HL-60 (cell line): Measurements from ENCODE around the gene RNF167.
A peak's percentile ranks its signal among the peaks of the same experiment; 100 is the strongest.

Source experiments
- CTCF ChIP-seq: IDR thresholded peaks from one replicate; pipeline ENCODE4 v1.5.1; 2011; ENCODE audit warnings: low read length, control low read depth, inconsistent platforms; ENCODE audit not compliant: insufficient read depth
- GABPA ChIP-seq: IDR thresholded peaks from 2 replicates; pipeline ENCODE4 v1.6.1; 2012; ENCODE audit warnings: low read depth
- POLR2AphosphoS5 ChIP-seq: IDR thresholded peaks from 2 replicates; pipeline ENCODE4 v1.6.1; 2012; ENCODE audit warnings: low read depth

GRCh38 chr17:4934173-4934979, 5.7 kb upstream of the RNF167 start:
- TF ChIP-seq CTCF (no peak), POLR2AphosphoS5 (peak; percentile 63), GABPA (no peak)
